IMR-90 (cell line): ENCODE results near the gene DDX19B. TPM values are rescaled to one million over a fixed set of nuclear protein-coding genes. Genes with fewer than 3 reads are reported as not detected.

Experiments
- ATAC-seq: fragments of 200-7000 bp; cut with Tn5 transposase; 2 replicates; pipeline ENCODE4 v1.9.1; 2020; ENCODE audit warnings: low read depth, mild to moderate bottlenecking, moderate library complexity
- BruUV-seq: library from RNA; stranded (reverse); fragments of 400-500 nt; replicated peaks from 2 replicates; lab custom pipeline; 2021; lab: Mats Ljungman, UMichigan
- CTCF ChIA-PET: fragments of 300-600 bp; formaldehyde crosslinking; extraction: SDS; loops from one replicate; lab custom pipeline; 2021; ENCODE audit warnings: antibody characterized with exemption; lab: Yijun Ruan, JAX
- POLR2A ChIA-PET: fragments of 300-600 bp; sonication (Branson Sonifier 250); formaldehyde crosslinking; loops from one replicate; lab custom pipeline; 2022; ENCODE audit warnings: antibody characterized with exemption; ENCODE audit not compliant: unreplicated experiment; lab: Charles Lee
- DNase-seq: peaks from one replicate; pipeline ENCODE4 v3.0.0; 2013
- H2AFZ ChIP-seq: replicated peaks from 2 replicates; pipeline ENCODE3; 2013; ENCODE audit warnings: low read length, mild to moderate bottlenecking; ENCODE audit not compliant: poor library complexity
- H2AK5ac ChIP-seq: 2 replicates; pipeline ENCODE4 v1.6.1; 2013; ENCODE audit warnings: low read depth, low read length, inconsistent platforms
- H2AK9ac ChIP-seq: replicated peaks from 2 replicates; pipeline ENCODE3; 2013; ENCODE audit warnings: mild to moderate bottlenecking, low read depth, low read length, moderate library complexity; ENCODE audit not compliant: poor library complexity
- H2BK120ac ChIP-seq: 2 replicates; pipeline ENCODE4 v1.6.1; 2013; ENCODE audit warnings: low read depth, low read length, inconsistent platforms
- H2BK15ac ChIP-seq: 3 replicates; pipeline ENCODE4 v1.6.1; 2013; ENCODE audit warnings: low read depth, low read length, inconsistent platforms
- H2BK20ac ChIP-seq: 2 replicates; pipeline ENCODE4 v1.6.1; 2013; ENCODE audit warnings: low read depth, mild to moderate bottlenecking, inconsistent platforms, low read length, moderate library complexity
- H2BK5ac ChIP-seq: 2 replicates; pipeline ENCODE4 v1.6.1; 2013; ENCODE audit warnings: mild to moderate bottlenecking, low read depth, low read length, inconsistent platforms; ENCODE audit not compliant: poor library complexity, severe bottlenecking
- H3K14ac ChIP-seq: replicated peaks from 2 replicates; pipeline ENCODE4 v1.6.1; 2013; ENCODE audit warnings: low read depth, low read length, inconsistent platforms
- H3K18ac ChIP-seq: 2 replicates; pipeline ENCODE4 v1.6.1; 2013; ENCODE audit warnings: low read depth, low read length, control low read depth
- H3K23ac ChIP-seq: 2 replicates; pipeline ENCODE4 v1.6.1; 2013; ENCODE audit warnings: low read depth, low read length, inconsistent platforms
- H3K27ac ChIP-seq: 2 replicates; pipeline ENCODE4 v1.5.1; 2013; ENCODE audit warnings: mild to moderate bottlenecking, control low read depth, low read length; ENCODE audit not compliant: insufficient read depth
- H3K27me3 ChIP-seq: 2 replicates; pipeline ENCODE4 v1.6.1; 2013; ENCODE audit warnings: low read length; ENCODE audit not compliant: control insufficient read depth, insufficient read depth
- H3K36me3 ChIP-seq: 2 replicates; pipeline ENCODE4 v1.6.1; 2013; ENCODE audit warnings: low read length, mixed read lengths; ENCODE audit not compliant: control insufficient read depth, insufficient read depth
- H3K4ac ChIP-seq: 2 replicates; pipeline ENCODE4 v1.6.1; 2013; ENCODE audit warnings: low read depth, low read length, inconsistent platforms
- H3K4me1 ChIP-seq: 2 replicates; pipeline ENCODE4 v1.6.1; 2013; ENCODE audit warnings: low read length, mixed read lengths; ENCODE audit not compliant: control insufficient read depth, insufficient read depth
- H3K4me2 ChIP-seq: 2 replicates; pipeline ENCODE4 v1.6.1; 2013; ENCODE audit warnings: low read depth, mild to moderate bottlenecking, control low read depth, low read length, moderate library complexity
- H3K4me3 ChIP-seq: 2 replicates; pipeline ENCODE4 v1.5.1; 2013; ENCODE audit warnings: low read depth, mild to moderate bottlenecking, control low read depth, low read length, moderate library complexity; ENCODE audit not compliant: insufficient read depth
- H3K56ac ChIP-seq: 2 replicates; pipeline ENCODE4 v1.6.1; 2013; ENCODE audit warnings: low read length, inconsistent platforms; ENCODE audit not compliant: insufficient read depth; ENCODE audit errors: extremely low read depth
- H3K79me1 ChIP-seq, 2 experiments: 2 replicates each; pipeline ENCODE4 v1.6.1; 2013; ENCODE audit warnings: low read length in 2 of 2, inconsistent platforms in 1 of 2, low read depth in 1 of 2
- H3K9ac ChIP-seq: 2 replicates; pipeline ENCODE4 v1.6.1; 2013; ENCODE audit warnings: low read depth, low read length, control low read depth
- H3K9me1 ChIP-seq: 2 replicates; pipeline ENCODE4 v1.6.1; 2013; ENCODE audit warnings: low read length, inconsistent platforms; ENCODE audit not compliant: insufficient read depth
- H3K9me3 ChIP-seq: 2 replicates; pipeline ENCODE4 v1.6.1; 2013; ENCODE audit warnings: low read length; ENCODE audit not compliant: control insufficient read depth, insufficient read depth
- H4K20me1 ChIP-seq: 2 replicates; pipeline ENCODE4 v1.6.1; 2013; ENCODE audit warnings: low read length, inconsistent platforms; ENCODE audit not compliant: insufficient read depth
- H4K5ac ChIP-seq: 2 replicates; pipeline ENCODE4 v1.6.1; 2013; ENCODE audit warnings: mild to moderate bottlenecking, low read depth, low read length, control low read depth
- H4K8ac ChIP-seq, 2 experiments: 2 replicates each; pipeline ENCODE4 v1.6.1; 2013; ENCODE audit warnings: low read depth in 2 of 2, low read length in 2 of 2, control low read depth in 1 of 2, inconsistent platforms in 1 of 2
- H4K91ac ChIP-seq: 2 replicates; pipeline ENCODE4 v1.6.1; 2013; ENCODE audit warnings: low read depth, low read length, inconsistent platforms; ENCODE audit not compliant: insufficient read depth
- MAZ ChIP-seq: IDR thresholded peaks from 2 replicates; pipeline ENCODE4 v1.6.1; 2012; ENCODE audit warnings: low read depth, mild to moderate bottlenecking, low read length, improper control_type of control experiment, moderate library complexity, borderline replicate concordance
- RAD21 ChIP-seq: IDR thresholded peaks from 2 replicates; pipeline ENCODE4 v1.6.1; 2012; ENCODE audit warnings: low read length, improper control_type of control experiment
- WGBS, 2 experiments: methylation state at CpG; one replicate each; pipeline versions ENCODE4 v1.1.5 to v1.1.7; 2013; ENCODE audit warnings: missing lambda C conversion rate in 2 of 2; ENCODE audit not compliant: insufficient read length in 1 of 2; ENCODE audit errors: extremely low coverage in 2 of 2; 5-methylcytosine and 5-hydroxymethylcytosine counted together
- dilution Hi-C: fragments of 300-500 bp; cut with HindIII; formaldehyde crosslinking; loops from one replicate; pipeline ENCODE4 v1.14.3; 2018; ENCODE audit warnings: low sequenced_read_pairs; ENCODE audit not compliant: unreplicated experiment
- in situ Hi-C: fragments of 300-500 bp; cut with MboI; formaldehyde crosslinking; loops from 3 replicates; pipeline ENCODE4 v1.14.3; 2019; ENCODE audit warnings: low sequenced_read_pairs, inconsistent platforms, mixed read lengths
- intact Hi-C: fragments of 100-400 bp; cut with micrococcal nuclease; formaldehyde crosslinking; loops from 2 replicates; pipeline ENCODE4 v1.10.0; 2022
- polyA plus RNA-seq, 3 experiments: library from polyadenylated mRNA; depleted of rRNA; stranded (reverse); fragments of >200 nt; gene quantifications; 2 replicates each; pipeline ENCODE4 v1.2.3, GENCODE V29; 2012; ENCODE audit warnings: low replicate concordance in 1 of 3
- total RNA-seq: library from RNA; depleted of rRNA; stranded (reverse); fragments of >200 nt; gene quantifications from 2 replicates; pipeline ENCODE4 v1.2.3, GENCODE V29; 2012

Gene DDX19B
- total and polyA plus RNA-seq, 2 of the 4 experiments (the other 2 are of a cell fraction): 33.3 to 41.0 TPM

DNA sequence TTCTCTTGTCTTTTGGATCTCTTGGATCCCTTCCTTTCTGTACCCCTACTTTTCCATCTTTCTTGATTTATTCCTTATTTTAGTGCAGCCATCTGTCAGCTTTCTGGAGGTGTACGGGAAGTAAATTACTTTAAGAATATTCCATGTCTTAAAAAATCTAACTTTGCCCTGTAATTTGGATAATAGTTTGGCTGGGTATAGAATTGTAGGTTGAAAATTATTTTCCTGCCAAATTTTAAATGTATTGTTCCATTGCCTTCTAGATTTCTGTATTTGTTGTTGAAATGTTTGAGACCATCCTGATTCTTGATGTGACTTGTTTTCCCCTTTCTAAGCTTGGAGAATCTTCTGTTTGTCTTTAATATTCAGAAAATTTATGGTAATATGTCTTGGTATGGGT is 2.1 kb downstream of the DDX19B start:
- H3K9me1 ChIP-seq: peaks cover 5% of the 10 kb centered on the region
- no peak overlapping the region for H3K14ac ChIP-seq
- H3K9me3 ChIP-seq: no peaks in the 10 kb centered on the region; the same call in 1 of the 2 replicates
- H3K4me1 ChIP-seq: peaks cover 3% of the 10 kb centered on the region; the same call in 1 of the 2 replicates
- H4K20me1 ChIP-seq: peaks cover 7% of the 10 kb centered on the region; the same call in 1 of the 2 replicates
- H2AK9ac ChIP-seq: no peak overlapping the region
- no peak overlapping the region for H2BK5ac ChIP-seq
- no peak overlapping the region for H4K91ac ChIP-seq
- H3K4me2 ChIP-seq: no peak overlapping the region
- no peak overlapping the region for H2BK120ac ChIP-seq
- H3K23ac ChIP-seq: no peak overlapping the region
- intact Hi-C loops (no loop called here), dilution Hi-C loops (no loop called here), in situ Hi-C loops (no loop called here)
- CTCF ChIA-PET: no interaction called here
- H3K79me1 ChIP-seq: peaks cover 17 to 48% of the 10 kb centered on the region in 2 experiments
- H3K18ac ChIP-seq: no peak overlapping the region
- POLR2A ChIA-PET: no interaction called here
- TF ChIP-seq RAD21 (no peak), MAZ (no peak)
- H4K8ac ChIP-seq: no peak overlapping the region
- no peak overlapping the region for H2BK20ac ChIP-seq
- H2AK5ac ChIP-seq: no peak overlapping the region
- H4K5ac ChIP-seq: no peak overlapping the region
- H3K27ac ChIP-seq: no peak overlapping the region
- ATAC-seq (no peak), DNase-seq (no peak)
- no peak overlapping the region for H3K9ac ChIP-seq
- H3K56ac ChIP-seq: no peak overlapping the region
- H2BK15ac ChIP-seq: no peak overlapping the region
- WGBS, 2 experiments: no CpG with 5 or more reads among the region's 1 CpG
- H3K36me3 ChIP-seq: no peaks in the 10 kb centered on the region
- H3K27me3 ChIP-seq: no peaks in the 10 kb centered on the region
- no peak overlapping the region for H3K4me3 ChIP-seq
- H3K4ac ChIP-seq: no peak overlapping the region
- no TSS peak for BruUV-seq
- no peak overlapping the region for H2AFZ ChIP-seq
